Endothelial cell of umbilical vein (primary cell): ENCODE results near the gene GGN. TPM values are rescaled to one million over a fixed set of nuclear protein-coding genes. Genes with fewer than 3 reads are reported as not detected.

Source experiments
- BruUV-seq: library from RNA; stranded (reverse); fragments of 400-500 nt; replicated peaks from 2 replicates; lab custom pipeline; 2021; lab: Mats Ljungman, UMichigan
- CTCF ChIA-PET: fragments of 300-600, 350-600 bp; sonication (Branson Sonifier 250); formaldehyde crosslinking; loops from one replicate; lab custom pipeline; 2021; ENCODE audit warnings: antibody characterized with exemption, inconsistent platforms; lab: Charles Lee
- POLR2A ChIA-PET: fragments of 300-600, 350-600 bp; sonication (Branson Sonifier 250); formaldehyde crosslinking; loops from one replicate; lab custom pipeline; 2021; ENCODE audit warnings: antibody characterized with exemption, inconsistent platforms; lab: Charles Lee
- DNase-seq: peaks from one replicate; pipeline ENCODE4 v3.0.0-alpha.2; 2011; ENCODE audit warnings: low read depth, low spot score
- FAIRE-seq: peaks from 2 replicates; lab custom pipeline; 2011; peaks lifted over from hg19 to GRCh38; lab: Jason Lieb, UNC
- H2AFZ ChIP-seq: 2 replicates; pipeline ENCODE4 v1.6.0; 2012; ENCODE audit warnings: low read depth, low read length, control low read depth, inconsistent platforms
- H3K27ac ChIP-seq: 2 replicates; pipeline ENCODE4 v1.5.1; 2011; ENCODE audit warnings: low read depth, mild to moderate bottlenecking, control low read depth, low read length, moderate library complexity; ENCODE audit not compliant: insufficient read depth
- H3K27me3 ChIP-seq, 2 experiments: 2 replicates each; pipeline versions ENCODE4 v1.6.0 to v1.6.1; 2011; ENCODE audit warnings: low read length in 2 of 2, mixed read lengths in 1 of 2; ENCODE audit not compliant: control insufficient read depth in 2 of 2, insufficient read depth in 2 of 2
- H3K36me3 ChIP-seq, 2 experiments: 2 replicates in 1 of 2; 3 replicates in 1 of 2; pipeline ENCODE4 v1.5.1; 2011; ENCODE audit warnings: low read length in 2 of 2, mild to moderate bottlenecking in 1 of 2, moderate library complexity in 1 of 2; ENCODE audit not compliant: control insufficient read depth in 2 of 2, insufficient read depth in 2 of 2; ENCODE audit errors: extremely low read depth in 1 of 2
- H3K4me1 ChIP-seq: 3 replicates; pipeline ENCODE4 v1.5.1; 2011; ENCODE audit warnings: mild to moderate bottlenecking, low read length; ENCODE audit not compliant: control insufficient read depth, insufficient read depth; ENCODE audit errors: extremely low read depth
- H3K4me2 ChIP-seq: 2 replicates; pipeline ENCODE4 v1.6.1; 2011; ENCODE audit warnings: low read length, control low read depth, mixed read lengths; ENCODE audit not compliant: insufficient read depth
- H3K4me3 ChIP-seq, 3 experiments: fragments of 200-600 bp in 1 of 3; sonication (generic), shearing (Covaris generic) in 1 of 3; replicated peaks in 1 of 3; 2 replicates each; pipeline ENCODE4 v1.5.1; 2011 to 2016; ENCODE audit warnings: control low read depth in 3 of 3, low read length in 3 of 3, mild to moderate bottlenecking in 2 of 3, inconsistent platforms in 1 of 3, low read depth in 1 of 3, moderate library complexity in 1 of 3; ENCODE audit not compliant: insufficient read depth in 1 of 3
- H3K79me2 ChIP-seq: 2 replicates; pipeline ENCODE4 v1.6.0; 2012; ENCODE audit warnings: low read length, inconsistent platforms; ENCODE audit not compliant: control insufficient read depth, insufficient read depth
- H3K9ac ChIP-seq: replicated peaks from 2 replicates; pipeline ENCODE3; 2011; ENCODE audit warnings: low read length, control low read depth; ENCODE audit not compliant: insufficient read depth; ENCODE audit errors: extremely low read depth
- H3K9me1 ChIP-seq: replicated peaks from 3 replicates; pipeline ENCODE4 v1.6.0; 2011; ENCODE audit warnings: mild to moderate bottlenecking, low read length; ENCODE audit not compliant: control insufficient read depth, insufficient read depth; ENCODE audit errors: extremely low read depth
- H3K9me3 ChIP-seq: replicated peaks from 2 replicates; pipeline ENCODE4 v1.5.1; 2012; ENCODE audit warnings: low read length, inconsistent platforms; ENCODE audit not compliant: control insufficient read depth, insufficient read depth
- H4K20me1 ChIP-seq: replicated peaks from 2 replicates; pipeline ENCODE3; 2011; ENCODE audit warnings: mild to moderate bottlenecking, low read length; ENCODE audit not compliant: control insufficient read depth, insufficient read depth; ENCODE audit errors: extremely low read depth
- CTCF ChIP-seq, 2 donors: IDR thresholded peaks; 1 replicate in 1 of 2; 2 replicates in 1 of 2; pipeline ENCODE4 v1.5.1; 2011; ENCODE audit warnings: low read length in 2 of 2, mild to moderate bottlenecking in 2 of 2, moderate library complexity in 2 of 2, control low read depth in 1 of 2, inconsistent platforms in 1 of 2, low read depth in 1 of 2; ENCODE audit not compliant: insufficient read depth in 1 of 2; ENCODE audit errors: extremely low read depth in 1 of 2
- EZH2 ChIP-seq: IDR thresholded peaks from 2 replicates; pipeline ENCODE4 v1.6.1; 2012; ENCODE audit warnings: borderline replicate concordance, low read depth, mild to moderate bottlenecking, moderate library complexity, low read length, inconsistent platforms; ENCODE audit not compliant: severe bottlenecking
- FOS ChIP-seq: IDR thresholded peaks from 2 replicates; pipeline ENCODE4 v1.6.1; 2011; ENCODE audit warnings: mild to moderate bottlenecking, low read length, moderate library complexity, borderline replicate concordance; ENCODE audit not compliant: insufficient read depth
- POLR2AphosphoS5 ChIP-seq: IDR thresholded peaks from 2 replicates; pipeline ENCODE4 v1.6.1; 2012; ENCODE audit warnings: low read depth, mild to moderate bottlenecking, control low read depth, low read length, moderate library complexity; ENCODE audit not compliant: insufficient read depth
- dilution Hi-C: fragments of 300-500 bp; cut with MboI; formaldehyde crosslinking; loops from one replicate; pipeline ENCODE4 v1.15.0; 2019; ENCODE audit warnings: low sequenced_read_pairs; ENCODE audit not compliant: extremely low pct_ligation_motif_present
- intact Hi-C: fragments of 100-400 bp; cut with micrococcal nuclease; formaldehyde crosslinking; loops from one replicate; pipeline ENCODE4 v1.10.0; 2022
- polyA plus RNA-seq, 4 experiments: library from polyadenylated mRNA; depleted of rRNA in 3 of 4; stranded (reverse) in 3 of 4; unstranded in 1 of 4; fragments of >200 nt; gene quantifications; 2 replicates each; pipeline versions ENCODE4 v1.2.1 to v1.2.3, GENCODE V29; 2011 to 2012; ENCODE audit warnings: missing spikeins in 1 of 4
- total RNA-seq: library from RNA; stranded (reverse); gene quantifications from 2 replicates; pipeline ENCODE4 v1.2.3, GENCODE V29; 2021

The GGN gene
- total and polyA plus RNA-seq, 2 donors (not counting 3 experiments of a cell fraction or from before 2014, with no cell fraction given) = 0.39 to 0.88 TPM

GRCh38 chr19:38394488-38394887 is 6.7 kb upstream of the GGN start:
- Histone ChIP-seq H3K36me3 (peaks cover 0 to 5% of the 10 kb centered on the region in 2 experiments), H2AFZ (no peak overlapping the region), H3K4me1 (peaks cover 13% of the 10 kb centered on the region), H3K4me3 (no peak overlapping the region), H3K9me1 (no peaks in the 10 kb centered on the region), H3K27ac (no peak overlapping the region), H3K79me2 (peaks cover 14% of the 10 kb centered on the region), H3K9ac (no peak overlapping the region), H3K27me3 (no peaks in the 10 kb centered on the region), H3K9me3 (no peaks in the 10 kb centered on the region), H4K20me1 (no peaks in the 10 kb centered on the region), H3K4me2 (no peak overlapping the region)
- DNase-seq (peak; percentile 13), FAIRE-seq (no peak)
- dilution Hi-C loops (no loop called here), intact Hi-C loops (no loop called here)
- POLR2A ChIA-PET = no interaction called here
- CTCF ChIA-PET = interaction anchor here (1.6 kb wide), 1 partner anchor 8 kb away, joined by 18 read pairs; the partner anchor contains the start of gene FAM98C
- TF ChIP-seq EZH2 = no peak
- no peak for TF ChIP-seq POLR2AphosphoS5
- BruUV-seq = no TSS peak

- H3K27me3 ChIP-seq = no peaks in the 10 kb centered on the region
- no peaks in the 10 kb centered on the region for H3K9me3 ChIP-seq
- H3K4me3 ChIP-seq = no peak overlapping the region
- H3K4me1 ChIP-seq = peaks cover 13% of the 10 kb centered on the region
- POLR2A ChIA-PET = no interaction called here
- DNase-seq (no peak), FAIRE-seq (peak; percentile 69)
- no peak overlapping the region for H2AFZ ChIP-seq
- no TSS peak for BruUV-seq
- peaks cover 18% of the 10 kb centered on the region for H3K79me2 ChIP-seq
- dilution Hi-C loops (no loop called here), intact Hi-C loops (no loop called here)
- no peak overlapping the region for H3K9ac ChIP-seq
- no peaks in the 10 kb centered on the region for H4K20me1 ChIP-seq
- H3K27ac ChIP-seq = no peak overlapping the region
- H3K9me1 ChIP-seq = no peaks in the 10 kb centered on the region
- CTCF ChIA-PET = interaction anchor here (1.6 kb wide), 1 partner anchor 10 kb away, joined by 7 read pairs; the partner anchor contains the start of gene FAM98C
- H3K4me2 ChIP-seq = no peak overlapping the region
- peak; percentile 16 for TF ChIP-seq FOS
- no peak for TF ChIP-seq CTCF (IDR thresholded peaks at IDR 0.05; ENCODE audit: extremely low read depth in 1 of 2, insufficient read depth in 1 of 2, low read depth in 1 of 2, low read length in 2 of 2)
- peaks cover 0 to 5% of the 10 kb centered on the region in 2 experiments for H3K36me3 ChIP-seq
These were observed 5.0 kb upstream of the GGN start for GRCh38 chr19:38392707-38393308.
